ENCODE measurements around the gene DICER1.

- TF ChIP-seq CTCF (IDR thresholded peaks at IDR 0.05) (no peak), POLR2A (IDR thresholded peaks at IDR 0.05) (no peak)
Observed at GRCh38 chr14:95180966-95181741, 23.8 kb upstream of the DICER1 start.
